H4 (cell line): ENCODE results near the gene ZNF609. TPM values are rescaled to one million over a fixed set of nuclear protein-coding genes. Genes with fewer than 3 reads are reported as not detected.

Experiments used
- DNase-seq: peaks from one replicate; pipeline ENCODE4 v3.0.0-alpha.2; 2015; ENCODE audit warnings: low spot score
- total RNA-seq: library from RNA; depleted of rRNA; stranded (reverse); fragments of >200 nt; shearing (Covaris generic); gene quantifications from 2 replicates; pipeline ENCODE4 v1.2.3, GENCODE V29; 2014

Gene ZNF609
- total RNA-seq, 1 experiment from 2014 or later: 11.0 TPM

DNA sequence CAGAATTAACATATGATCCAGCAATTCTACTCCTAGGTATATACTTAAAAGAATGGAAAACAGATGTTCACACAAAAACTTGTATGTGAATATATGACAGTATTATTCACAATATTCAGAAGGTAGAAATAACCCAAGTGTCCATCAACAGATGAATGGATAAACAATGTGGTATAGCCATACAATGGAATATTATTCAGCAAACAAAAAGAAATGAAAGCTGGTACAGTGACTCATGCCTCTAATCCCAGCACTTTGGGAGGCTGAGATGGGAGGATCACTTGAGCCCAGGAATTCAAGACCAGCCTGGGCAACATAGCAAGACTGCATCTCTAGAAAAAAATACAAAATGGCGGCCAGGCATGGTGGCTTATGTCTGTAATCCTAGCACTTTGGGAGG is 185.6 kb downstream of the ZNF609 start:
- DNase-seq: no peak

DNA sequence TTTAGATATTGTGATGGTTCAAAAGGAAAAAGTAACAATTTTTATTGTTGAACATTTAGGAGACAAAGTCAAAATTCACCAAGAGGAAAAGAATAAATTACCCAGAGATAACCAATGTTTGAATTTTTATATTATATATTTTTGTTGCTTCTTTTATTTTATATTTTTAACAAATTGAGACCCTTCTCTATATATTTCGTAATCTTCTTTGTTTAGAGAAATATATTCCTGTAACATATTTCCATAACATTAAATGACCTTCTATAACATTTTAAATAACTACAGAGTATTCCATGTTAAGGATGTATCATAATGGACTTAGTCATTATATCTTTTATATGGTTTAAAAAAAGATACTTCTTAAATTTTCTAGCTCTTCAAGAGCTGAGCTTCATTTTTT is 187.0 kb downstream of the ZNF609 start:
- DNase-seq: no peak

DNA sequence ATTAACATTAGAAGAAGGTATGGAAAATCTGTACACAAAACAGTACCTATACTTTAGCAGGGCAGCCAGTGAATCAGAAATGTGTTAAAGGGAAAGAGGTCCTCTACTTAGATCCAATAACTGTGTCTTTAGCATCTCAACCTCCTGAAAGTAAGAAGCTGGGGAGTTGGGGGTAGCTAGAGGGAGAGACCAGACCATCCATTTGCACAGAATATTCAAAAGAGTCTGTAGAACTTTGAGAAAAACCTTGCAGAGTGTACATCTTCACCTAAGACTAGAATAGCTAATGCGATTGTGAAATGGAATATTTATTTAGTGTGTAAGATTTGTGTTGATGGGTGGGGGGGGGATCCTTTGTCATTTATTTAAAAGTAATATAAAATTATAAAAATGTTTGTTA is 190.2 kb downstream of the ZNF609 start:
- no peak for DNase-seq

DNA sequence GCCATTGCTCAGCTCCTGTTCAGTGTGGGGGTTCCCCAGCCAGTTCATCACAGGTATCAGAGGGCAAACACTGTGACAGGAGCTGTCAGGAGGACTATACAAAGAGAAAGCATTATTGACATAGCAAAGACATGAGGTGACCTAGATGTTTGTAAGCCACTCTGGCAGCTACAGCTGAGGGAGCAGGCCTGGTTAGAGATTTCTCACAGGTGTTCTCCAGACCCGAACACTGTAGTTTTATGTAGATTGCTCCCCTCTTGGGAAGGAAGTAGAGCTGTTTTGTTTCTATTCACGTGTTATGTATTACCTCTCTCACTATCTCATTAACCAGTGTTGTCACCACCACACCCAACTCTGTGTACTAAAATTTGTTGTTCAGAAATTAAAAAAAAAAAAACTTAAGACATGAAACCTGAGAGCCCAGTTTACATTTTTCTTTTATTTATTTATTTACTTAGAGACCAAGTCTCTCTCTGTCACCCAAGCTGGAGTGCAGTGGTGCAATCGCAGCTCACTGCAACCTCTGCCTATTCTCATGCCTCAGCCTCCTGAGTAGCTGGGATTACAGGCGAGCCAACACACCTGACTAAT is 191.3 kb downstream of the ZNF609 start:
- peak; percentile 17 for DNase-seq

DNA sequence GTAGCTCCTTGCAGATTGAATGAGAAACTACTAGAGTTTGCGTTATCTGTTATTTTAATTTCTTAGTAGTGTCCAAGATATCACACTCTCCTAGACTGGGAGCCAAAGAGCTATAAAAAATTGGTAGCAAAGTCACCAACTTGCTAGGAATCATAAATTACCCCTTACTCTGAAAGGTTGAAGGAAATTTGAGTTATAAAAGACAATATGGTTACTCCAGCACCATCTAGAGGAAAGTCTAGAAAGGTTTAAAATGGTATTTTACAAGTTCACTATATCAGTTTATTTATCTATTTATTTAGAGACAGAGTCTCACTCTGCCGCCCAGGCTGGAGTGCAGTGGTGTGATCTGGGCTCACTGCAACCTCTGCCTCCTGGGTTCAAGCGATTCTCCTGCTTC is 193.4 kb downstream of the ZNF609 start:
- no peak for DNase-seq

DNA sequence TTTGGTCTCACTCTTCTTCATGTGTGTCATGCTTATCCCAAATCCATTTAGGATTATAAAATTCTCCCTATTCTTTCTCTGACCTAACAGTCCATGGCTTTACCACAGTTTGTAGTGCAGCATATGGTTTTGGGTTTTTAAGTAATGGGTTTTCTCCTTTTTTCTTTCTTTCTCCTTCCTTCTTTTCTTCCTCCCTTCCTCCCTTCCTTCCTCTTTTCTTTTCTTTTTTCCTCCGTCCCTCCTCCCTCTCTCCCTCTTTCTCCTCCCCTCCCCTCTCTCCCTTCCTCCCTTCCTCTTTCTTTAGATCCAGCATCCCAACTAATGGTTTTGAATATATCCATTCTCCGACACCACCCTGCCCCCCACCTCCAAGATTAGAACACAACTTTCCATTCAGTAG is 196.1 kb downstream of the ZNF609 start:
- no peak for DNase-seq

DNA sequence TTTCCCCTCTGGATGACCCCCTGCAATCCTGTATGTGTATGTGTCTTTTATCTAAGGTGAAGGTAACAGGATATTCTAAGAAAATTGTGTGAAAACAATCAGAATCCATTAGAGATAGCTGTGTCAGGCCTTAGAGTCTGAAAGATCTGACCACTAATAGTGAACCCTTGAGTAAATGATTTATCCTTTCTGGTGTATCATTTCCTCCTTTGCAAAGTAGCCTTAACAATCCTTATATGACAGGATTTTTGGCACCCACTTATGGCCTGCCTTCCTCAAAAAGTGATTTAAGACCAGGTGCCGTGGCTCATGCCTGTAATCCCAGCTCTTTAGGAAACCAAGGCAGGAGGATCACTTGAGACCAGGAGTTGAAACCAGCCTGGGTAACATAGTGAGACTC is 204.8 kb downstream of the ZNF609 start:
- no peak for DNase-seq

DNA sequence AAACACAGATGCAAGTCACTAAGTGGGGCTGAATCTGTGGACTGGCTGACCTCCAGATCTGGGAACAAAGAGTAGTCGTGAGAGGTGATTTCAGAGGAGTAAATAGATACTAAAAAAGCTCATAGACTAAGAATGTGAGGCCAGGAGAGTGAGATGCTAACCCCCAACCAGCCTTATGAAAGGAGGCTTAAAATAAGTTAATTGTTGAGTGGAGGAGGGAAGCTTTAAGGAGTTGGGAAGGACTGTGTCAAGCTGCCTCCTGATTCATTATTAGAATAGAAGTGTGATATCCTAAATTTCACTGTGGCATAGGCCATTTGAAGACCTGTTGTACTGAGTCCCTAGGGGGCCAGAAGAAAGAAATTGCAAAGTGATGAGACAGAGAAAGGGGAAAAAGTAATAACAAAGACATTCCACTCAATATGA is 207.4 kb downstream of the ZNF609 start:
- no peak for DNase-seq

DNA sequence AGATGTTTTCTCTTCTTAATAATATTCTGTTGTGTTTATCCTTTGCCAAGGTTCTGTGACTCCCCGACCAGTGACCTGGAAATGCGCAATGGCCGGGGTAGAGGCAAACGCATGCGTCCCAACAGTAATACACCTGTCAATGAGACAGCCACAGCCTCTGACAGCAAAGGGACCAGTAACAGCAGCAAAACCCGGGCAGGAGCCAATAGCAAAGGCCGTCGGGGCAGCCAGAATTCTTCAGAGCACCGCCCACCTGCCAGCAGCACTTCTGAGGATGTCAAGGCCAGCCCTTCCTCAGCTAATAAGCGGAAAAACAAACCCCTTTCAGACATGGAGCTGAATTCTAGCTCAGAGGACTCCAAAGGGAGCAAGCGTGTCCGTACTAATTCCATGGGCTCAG is 213.5 kb downstream of the ZNF609 start:
- DNase-seq: no peak

DNA sequence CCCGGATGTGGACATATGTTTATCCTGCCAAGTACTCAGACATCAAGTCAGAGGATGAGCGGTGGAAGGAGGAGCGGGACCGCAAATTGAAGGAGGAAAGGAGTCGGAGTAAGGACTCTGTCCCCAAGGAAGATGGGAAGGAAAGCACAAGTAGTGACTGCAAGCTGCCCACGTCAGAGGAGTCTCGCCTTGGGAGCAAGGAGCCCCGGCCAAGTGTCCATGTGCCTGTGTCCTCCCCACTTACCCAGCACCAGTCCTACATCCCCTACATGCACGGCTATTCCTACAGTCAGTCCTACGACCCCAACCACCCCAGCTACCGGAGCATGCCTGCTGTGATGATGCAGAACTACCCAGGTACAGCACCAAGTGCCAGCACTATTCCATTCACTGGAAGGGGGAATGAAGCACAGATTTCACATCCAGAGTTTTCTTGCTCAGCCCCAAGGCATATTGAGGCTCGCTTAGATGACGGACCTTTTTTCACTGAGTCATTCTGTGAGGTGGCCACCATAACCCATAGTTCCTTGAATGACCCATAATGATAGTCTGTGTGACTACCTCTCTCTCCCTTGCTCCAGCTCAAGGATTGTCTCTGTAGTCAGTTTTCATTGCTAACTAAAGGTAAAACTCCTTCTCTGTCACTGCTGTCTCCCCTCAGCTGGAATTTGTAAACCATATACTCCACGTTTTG is 217.9 kb downstream of the ZNF609 start:
- DNase-seq: no peak

DNA sequence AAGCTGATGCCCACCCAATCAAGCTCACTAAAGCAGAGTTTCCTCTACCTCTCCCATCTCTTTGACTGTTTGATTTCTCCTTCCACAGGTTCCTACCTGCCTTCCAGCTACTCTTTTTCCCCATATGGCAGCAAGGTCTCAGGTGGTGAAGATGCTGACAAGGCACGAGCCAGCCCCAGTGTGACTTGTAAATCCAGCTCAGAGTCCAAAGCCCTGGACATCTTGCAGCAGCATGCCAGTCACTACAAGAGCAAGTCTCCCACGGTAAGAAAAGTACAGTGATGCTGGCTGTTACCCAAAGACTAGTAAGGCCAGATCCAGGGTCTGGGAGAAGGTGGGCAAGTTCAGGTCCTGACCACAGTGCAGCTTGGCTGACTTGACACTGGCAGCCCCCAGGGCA is 219.7 kb downstream of the ZNF609 start:
- DNase-seq: no peak

DNA sequence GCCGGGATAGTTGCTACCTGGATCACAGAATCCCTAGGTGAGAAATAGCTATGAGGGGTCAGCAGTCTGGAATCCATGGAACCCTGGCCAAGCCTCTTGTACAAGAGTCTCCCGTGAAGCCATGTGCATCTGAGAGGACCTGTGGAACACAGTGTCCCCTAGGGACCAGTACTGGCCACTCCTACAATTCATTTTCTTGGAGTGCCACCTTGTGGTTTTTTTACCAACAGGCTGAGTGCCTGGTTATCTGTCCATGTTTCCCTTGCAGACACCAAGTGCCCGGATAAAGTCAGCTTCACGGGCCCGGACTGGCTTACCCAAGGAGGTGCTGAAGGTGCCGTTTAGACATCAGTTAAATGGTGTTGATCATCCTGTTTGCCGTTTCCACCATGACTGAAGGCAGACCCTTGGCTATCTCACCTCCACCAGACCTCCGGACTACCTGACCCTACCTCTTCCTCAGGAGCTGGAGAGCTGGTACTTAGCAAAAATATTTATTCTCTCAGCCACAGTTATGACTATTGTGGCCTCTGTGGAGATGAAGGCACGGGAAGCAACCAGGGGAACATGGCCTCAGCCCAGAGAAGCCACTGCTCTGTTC is 221.1 kb downstream of the ZNF609 start:
- peak; percentile 66 for DNase-seq

DNA sequence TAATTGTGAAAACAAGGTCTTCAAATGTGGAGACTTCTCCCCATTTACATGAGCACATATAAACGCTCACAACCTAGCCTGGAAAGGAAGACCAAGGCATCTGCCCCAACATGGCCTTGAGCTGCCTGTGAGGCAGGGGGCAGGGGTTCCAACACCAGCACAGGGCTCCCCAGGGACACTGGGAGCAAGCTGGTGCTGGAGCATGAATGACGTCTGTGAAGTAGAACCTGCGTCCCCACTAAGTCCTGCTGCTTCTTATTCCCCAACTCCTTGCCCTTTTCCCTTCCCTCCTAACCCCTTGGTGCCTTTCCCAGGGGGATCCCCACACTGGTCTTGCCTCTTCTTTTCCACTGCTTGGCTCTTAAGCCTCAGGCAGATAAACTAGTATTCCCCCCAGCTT is 221.9 kb downstream of the ZNF609 start:
- no peak for DNase-seq

DNA sequence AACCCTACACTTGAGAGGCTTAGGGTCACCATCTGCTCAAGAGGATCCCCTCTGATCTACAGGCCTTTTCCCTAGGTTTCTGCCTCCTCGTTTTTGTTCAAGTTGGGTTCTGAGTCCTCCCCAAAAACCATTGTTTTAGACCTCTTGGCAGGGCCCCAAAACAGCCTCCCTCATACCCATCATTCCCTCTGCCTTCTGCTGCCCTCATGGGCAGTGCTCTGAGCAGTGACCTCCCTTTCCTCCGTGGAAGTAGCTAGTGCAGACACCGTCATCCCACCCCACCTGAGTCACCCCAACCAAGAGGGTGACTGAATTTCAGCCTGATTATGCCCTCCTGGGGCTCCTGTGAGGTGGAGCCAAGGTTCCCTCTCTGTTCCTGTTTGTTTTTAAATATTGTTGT is 223.0 kb downstream of the ZNF609 start:
- no peak for DNase-seq

DNA sequence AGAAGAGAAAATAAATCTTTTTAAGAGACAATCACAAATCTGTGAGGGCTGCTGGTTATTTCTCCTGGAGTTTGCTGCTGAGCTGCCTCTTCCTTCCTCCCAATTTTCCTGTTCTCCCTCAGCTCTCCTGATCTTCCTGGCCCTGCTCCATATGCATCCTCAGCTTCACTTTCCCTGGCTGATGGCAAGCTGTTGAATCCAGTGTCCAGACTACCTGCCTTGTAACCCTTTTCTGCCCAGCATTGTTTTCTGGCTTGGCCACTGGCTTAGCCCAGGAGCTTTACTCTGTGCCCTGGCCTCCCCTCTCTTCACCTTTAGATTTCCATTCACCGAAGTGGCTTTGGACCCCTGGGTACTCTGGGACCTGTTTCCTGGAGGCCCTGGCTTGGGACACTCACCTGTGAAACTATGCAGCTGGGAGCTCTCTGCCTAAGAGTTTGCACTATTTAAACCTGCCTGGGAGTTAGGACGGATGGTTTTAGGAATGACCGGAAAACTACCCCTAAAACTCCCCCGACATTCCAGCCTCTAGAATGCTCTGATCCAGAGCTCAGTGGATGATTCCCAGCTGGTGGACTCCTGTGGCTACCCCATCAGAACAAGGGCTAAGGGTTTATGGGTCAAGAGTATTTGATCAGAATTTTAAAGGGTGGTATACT is 225.0 kb downstream of the ZNF609 start:
- DNase-seq: no peak

DNA sequence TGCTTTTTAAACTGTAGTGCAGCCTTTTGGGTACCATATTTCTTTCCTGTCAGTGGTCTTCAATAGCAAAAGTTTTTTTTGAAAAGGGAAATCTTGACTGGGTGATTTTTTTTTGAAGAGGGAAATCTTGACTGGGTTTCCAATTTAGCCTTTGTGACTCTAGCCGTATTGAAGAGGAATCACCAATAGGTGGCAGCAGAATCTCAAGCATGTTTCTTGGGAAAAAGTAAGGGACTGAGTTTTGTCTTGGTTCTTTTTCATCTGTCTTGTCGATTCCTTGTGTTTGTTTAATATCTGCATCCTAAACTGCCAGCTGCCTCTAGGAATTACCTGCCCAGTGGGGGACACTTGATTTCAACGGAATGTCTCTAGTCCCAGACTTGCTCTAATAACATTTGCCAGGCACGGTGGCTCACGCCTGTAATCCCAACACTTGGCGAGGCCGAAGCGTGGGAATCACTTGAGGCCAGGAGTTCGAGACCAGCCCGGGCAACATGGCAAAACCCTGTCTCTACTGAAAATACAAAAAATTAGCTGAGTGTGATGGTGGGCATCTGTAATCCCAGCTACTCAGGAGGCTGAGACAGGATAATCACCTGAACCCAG is 225.9 kb downstream of the ZNF609 start:
- peak; percentile 31 for DNase-seq

DNA sequence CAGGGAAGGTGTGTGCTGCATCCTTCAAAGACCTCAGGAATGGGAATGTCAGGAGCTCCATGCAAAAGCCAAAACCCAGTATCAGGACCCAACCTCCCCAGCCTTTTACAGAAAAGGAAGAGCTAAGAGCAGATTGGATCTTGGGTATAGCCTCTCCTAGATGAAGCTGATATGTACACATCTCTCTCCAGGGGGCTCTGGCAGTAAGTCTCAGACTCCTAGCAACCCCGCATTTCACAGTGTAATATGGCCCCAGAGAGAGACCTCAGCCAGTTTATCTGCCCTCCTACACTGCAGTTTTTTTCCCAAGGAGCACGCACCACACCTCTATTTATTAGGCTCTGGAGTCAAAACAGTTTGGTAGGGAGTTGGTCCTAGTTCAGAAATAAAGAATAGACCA is 226.8 kb downstream of the ZNF609 start:
- no peak for DNase-seq

DNA sequence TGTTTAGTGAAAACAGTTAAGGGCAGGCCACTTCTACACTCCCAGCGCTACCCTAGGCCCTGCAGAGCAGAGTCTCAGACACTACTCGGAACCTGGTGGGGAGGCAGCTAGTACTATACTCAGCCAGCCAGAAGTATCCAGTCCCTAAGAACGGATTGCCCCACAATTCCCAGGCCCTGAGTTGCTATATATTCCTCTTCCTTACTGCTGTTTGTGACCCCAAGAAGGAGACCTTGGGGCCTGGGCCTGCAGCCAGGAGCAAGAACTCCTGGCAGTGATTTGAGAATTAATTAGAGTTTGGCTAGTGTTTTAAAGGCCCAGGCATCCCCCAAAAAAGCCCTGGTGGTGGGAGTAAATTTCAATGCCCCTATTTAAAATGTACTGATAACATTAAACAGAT is 227.3 kb downstream of the ZNF609 start:
- no peak for DNase-seq

DNA sequence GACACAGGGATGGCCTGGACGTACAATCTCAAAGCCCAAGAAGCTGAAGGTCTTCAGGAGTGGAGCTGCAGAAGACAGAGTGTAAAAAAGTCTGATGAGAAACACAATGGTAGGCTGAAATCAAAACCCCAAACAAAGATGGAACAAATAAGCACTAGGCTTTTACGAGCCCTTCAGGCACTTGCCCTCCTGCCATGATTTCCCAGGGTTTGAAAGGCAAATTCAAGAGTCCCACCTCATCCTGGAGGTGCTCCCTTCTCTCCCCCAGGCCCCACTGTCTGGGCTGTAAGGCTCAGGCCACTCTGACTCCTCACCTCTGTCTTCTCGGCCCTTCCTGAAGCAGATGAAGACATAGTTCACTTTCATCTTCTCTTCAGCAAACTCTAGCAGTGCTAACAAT is 228.4 kb downstream of the ZNF609 start:
- DNase-seq: no peak

DNA sequence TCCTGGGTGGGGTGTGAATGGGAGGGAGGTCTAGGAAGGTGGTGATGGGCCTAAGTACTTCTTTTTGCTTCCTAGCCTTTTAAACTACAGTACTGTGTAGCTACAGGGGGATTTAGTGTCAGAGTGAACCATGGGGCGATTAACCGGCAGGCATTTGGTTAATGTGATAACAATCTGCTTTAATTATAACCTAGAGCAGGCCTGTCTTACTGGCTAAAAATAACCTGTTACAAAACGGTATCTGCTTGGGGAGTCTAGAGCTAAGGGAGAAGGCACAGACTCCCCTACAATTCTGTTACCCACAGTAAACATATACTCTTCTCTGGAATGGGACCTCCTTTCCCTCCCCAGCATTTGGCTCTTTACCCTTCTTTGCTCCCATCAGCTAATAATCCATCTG is 229.6 kb downstream of the ZNF609 start:
- no peak for DNase-seq

DNA sequence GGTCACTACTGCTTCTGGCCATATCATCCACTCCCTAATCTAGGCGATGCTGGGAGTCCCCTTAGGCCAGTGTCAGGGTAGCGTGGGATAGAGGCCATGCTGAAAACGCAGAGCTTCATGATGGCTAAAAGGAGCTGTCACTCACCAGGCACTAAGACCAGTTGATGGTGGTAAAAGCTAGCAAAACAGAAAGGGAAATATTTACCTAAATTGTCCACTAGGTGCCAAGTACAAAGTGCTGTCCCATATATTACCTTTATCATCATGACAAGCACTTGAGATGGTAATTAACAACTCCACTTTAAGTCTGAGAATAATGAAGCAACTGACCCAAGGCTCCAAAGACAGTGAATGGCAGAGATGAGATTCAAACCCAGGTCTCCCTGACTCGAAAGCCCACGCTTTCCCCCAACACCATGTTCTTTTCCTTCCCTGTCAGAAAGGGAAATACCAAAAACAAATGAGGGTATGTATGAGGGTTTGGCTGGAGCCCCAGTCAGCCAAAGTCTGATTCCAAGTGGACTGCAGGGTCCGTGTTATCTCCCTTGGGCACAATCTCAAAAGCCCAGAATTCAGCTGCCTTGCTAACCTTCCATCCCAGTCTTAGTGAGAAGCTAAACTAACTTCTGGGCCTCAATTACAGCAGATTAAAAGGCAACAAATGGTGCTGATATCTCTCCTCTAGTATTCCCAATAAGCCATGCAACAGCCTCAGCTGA is 230.4 kb downstream of the ZNF609 start:
- DNase-seq: no peak
